HepG2 (cell line): ENCODE results near the gene ZNF74. TPM values are rescaled to one million over a fixed set of nuclear protein-coding genes. Genes with fewer than 3 reads are reported as not detected.
A peak's percentile ranks its signal among the peaks of the same experiment; 100 is the strongest.

ENCODE experiments used
- AGO1 ChIP-seq: fragments of 200-400 bp; formaldehyde crosslinking; IDR thresholded peaks from 2 replicates; pipeline ENCODE4 v1.6.1; 2017; ENCODE audit warnings: mild to moderate bottlenecking, low read depth, low read length, moderate library complexity; ENCODE audit not compliant: poor library complexity, severe bottlenecking
- DNMT1 ChIP-seq: sonication (generic); formaldehyde crosslinking; IDR thresholded peaks from 2 replicates; pipeline ENCODE4 v1.5.1; 2020; ENCODE audit warnings: mild to moderate bottlenecking, missing genetic modification reagents
- EEA1 ChIP-seq: sonication (generic); formaldehyde crosslinking; IDR thresholded peaks from 2 replicates; pipeline ENCODE4 v1.5.1; 2020; ENCODE audit warnings: mild to moderate bottlenecking, missing genetic modification reagents, borderline replicate concordance
- GABPB1 ChIP-seq: IDR thresholded peaks from 2 replicates; pipeline ENCODE4 v1.6.1; 2016; ENCODE audit warnings: mild to moderate bottlenecking, missing genetic modification reagents, moderate library complexity, missing compliant biosample characterization
- MYC ChIP-seq: sonication (generic); formaldehyde crosslinking; IDR thresholded peaks from 2 replicates; pipeline ENCODE4 v1.9.0; 2021; ENCODE audit warnings: missing genetic modification reagents, borderline replicate concordance
- SAFB2 ChIP-seq: sonication (generic); formaldehyde crosslinking; IDR thresholded peaks from 2 replicates; pipeline ENCODE4 v1.5.1; 2020; ENCODE audit warnings: missing genetic modification reagents, low read depth, mild to moderate bottlenecking, borderline replicate concordance
- ZNF280B ChIP-seq: sonication (generic); formaldehyde crosslinking; IDR thresholded peaks from 2 replicates; pipeline ENCODE4 v1.5.0; 2020; ENCODE audit warnings: missing genetic modification reagents, mild to moderate bottlenecking, borderline replicate concordance
- ZNF329 ChIP-seq: sonication (generic); formaldehyde crosslinking; IDR thresholded peaks from 2 replicates; pipeline ENCODE4 v1.9.0; 2021; ENCODE audit warnings: low read depth, mild to moderate bottlenecking, missing genetic modification reagents
- ZNF446 ChIP-seq: sonication (generic); formaldehyde crosslinking; IDR thresholded peaks from 2 replicates; pipeline ENCODE4 v1.5.0; 2020; ENCODE audit warnings: mild to moderate bottlenecking, missing genetic modification reagents
- ZNF558 ChIP-seq: sonication (generic); formaldehyde crosslinking; IDR thresholded peaks from 2 replicates; pipeline ENCODE4 v1.9.0; 2022; ENCODE audit warnings: mild to moderate bottlenecking, missing genetic modification reagents, borderline replicate concordance
- ZNF614 ChIP-seq: IDR thresholded peaks from 2 replicates; pipeline ENCODE4 v1.6.1; 2018; ENCODE audit warnings: missing biosample characterization, missing genetic modification reagents, inconsistent platforms, borderline replicate concordance
- polyA plus RNA-seq, 8 experiments: library from polyadenylated mRNA; depleted of rRNA in 3 of 8; stranded (reverse) in 7 of 8; unstranded in 1 of 8; fragments of >200 nt; fragmentation: Illumina TruSeq in 4 of 8; extraction: Trizol in 4 of 8; gene quantifications; 2 replicates each; pipeline versions ENCODE4 v1.2.1 to v1.2.3, GENCODE V29; 2011 to 2016; ENCODE audit warnings: low read depth in 4 of 8, missing spikeins in 1 of 8, mixed read lengths in 1 of 8; ENCODE audit not compliant: insufficient read depth in 1 of 8
- total RNA-seq, 5 experiments: library from RNA; depleted of rRNA; stranded (reverse); fragments of >200 nt; fragmentation: Illumina TruSeq; extraction: Trizol; gene quantifications; 2 replicates each; pipeline ENCODE4 v1.2.3, GENCODE V29; 2016; ENCODE audit warnings: low read depth in 1 of 5
- TF ChIP-seq, protein P1 (sequence below): sonication (generic); formaldehyde crosslinking; IDR thresholded peaks from 2 replicates; pipeline ENCODE4 v1.8.1; 2023; ENCODE audit warnings: mild to moderate bottlenecking, moderate library complexity, missing genetic modification reagents

Gene ZNF74
- total and polyA plus RNA-seq, 2 of the 13 experiments (the other 11 are each of a cell fraction or from before 2014, with no cell fraction given), result 6.3 to 9.1 TPM

- peak; percentile 17 for TF ChIP-seq AGO1
- peak; percentile 46; the same call in 1 of the 2 replicates for TF ChIP-seq GABPB1 (CRISPR knock-in tag)
- TF ChIP-seq EEA1, result 0 out of 2 replicates have a peak, but pooled peaks have one; percentile 50
- TF ChIP-seq SAFB2 (CRISPR knock-in tag), result no peak
- TF ChIP-seq DNMT1 (CRISPR knock-in tag), result 0 out of 2 replicates have a peak, but pooled peaks have one; percentile 62
- TF ChIP-seq ZNF446 (CRISPR knock-in tag), result peak; percentile 61; the same call in 1 of the 2 replicates
- peak; percentile 33; the same call in 1 of the 2 replicates for TF ChIP-seq ZNF280B (CRISPR knock-in tag)
- TF ChIP-seq ZNF614 (CRISPR knock-in tag), result no peak
- 0 out of 2 replicates have a peak, but pooled peaks have one; percentile 43 for TF ChIP-seq MYC
- 0 out of 2 replicates have a peak, but pooled peaks have one; percentile 55 for TF ChIP-seq ZNF329 (CRISPR knock-in tag)
- TF ChIP-seq ZNF558, result peak; percentile 78; the same call in 1 of the 2 replicates
- TF ChIP-seq, protein P1, sequence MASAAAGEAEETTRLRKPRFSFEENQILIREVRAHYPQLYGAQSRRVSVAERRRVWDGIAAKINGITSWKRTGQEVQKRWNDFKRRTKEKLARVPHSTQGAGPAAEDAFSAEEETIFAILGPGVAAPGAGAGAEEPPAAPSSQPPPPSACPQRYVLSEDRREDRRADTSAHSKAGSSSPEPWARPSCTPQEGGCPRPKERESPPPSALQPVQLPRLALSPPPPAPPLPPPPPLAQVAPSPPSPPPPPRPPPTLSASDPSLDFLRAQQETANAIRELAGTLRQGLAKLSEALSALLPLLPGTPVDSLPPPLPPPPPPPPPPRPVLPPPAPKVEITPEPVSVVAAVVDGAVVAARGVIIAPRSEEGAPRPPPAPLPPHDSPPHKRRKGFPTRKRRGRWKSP (CRISPR knock-in tag), result 0 out of 2 replicates have a peak, but pooled peaks have one; percentile 24
These were observed 43.9 kb downstream of the ZNF74 start, which contains the start of gene SCARF2 (continued) for GRCh38 chr22:20437613-20438426.
